ENCODE data around the gene SLC24A3.

DNA sequence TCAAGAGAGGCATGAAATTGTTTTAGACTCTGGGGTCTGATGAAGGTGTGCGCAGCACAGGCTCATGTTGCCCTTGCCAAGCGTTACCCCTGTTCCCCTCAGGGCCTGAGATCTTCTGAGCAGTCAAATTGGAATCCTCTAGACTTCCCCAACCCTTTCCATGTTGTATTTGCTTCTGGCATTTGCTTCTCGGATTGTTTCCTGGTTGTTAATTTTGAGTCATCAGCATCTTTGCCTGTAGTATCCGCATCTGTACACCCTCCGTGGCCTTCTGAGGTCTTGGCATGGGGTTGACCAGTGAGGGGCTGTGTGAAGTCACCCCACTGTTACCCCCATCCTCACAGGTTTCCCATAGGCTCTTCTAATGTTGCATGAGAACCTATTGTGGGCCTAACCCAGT lies 40.9 kb downstream of the SLC24A3 start:
- TF ChIP-seq EZH2 (IDR thresholded peaks at IDR 0.05) (no peak), POLR2AphosphoS5 (IDR thresholded peaks at IDR 0.05; ENCODE audit: borderline replicate concordance, low read depth, low read length) (no peak), FOXP2 (optimal IDR thresholded peaks at IDR 0.05; ENCODE audit: control extremely low read depth, extremely low read length, insufficient read depth) (no peak)
